Hepatocyte (in vitro differentiated cells): ENCODE measurements around the gene CACNA2D1. TPM values are rescaled to one million over a fixed set of nuclear protein-coding genes. Genes with fewer than 3 reads are reported as not detected.

Source experiments
- DNase-seq: peaks from one replicate; pipeline ENCODE4 v3.0.0-alpha.2; 2016; ENCODE audit warnings: low spot score
- H2AFZ ChIP-seq: fragments of 200-600 bp; sonication (generic); 2 replicates; pipeline ENCODE4 v1.6.0; 2016; ENCODE audit warnings: antibody characterized with exemption, mild to moderate bottlenecking
- H3K27ac ChIP-seq: fragments of 200-600 bp; sonication (generic); 2 replicates; pipeline ENCODE4 v1.5.1; 2016; ENCODE audit warnings: mild to moderate bottlenecking
- H3K27me3 ChIP-seq: fragments of 200-600 bp; sonication (generic); 2 replicates; pipeline ENCODE4 v1.6.1; 2016
- H3K36me3 ChIP-seq: fragments of 200-600 bp; sonication (generic); replicated peaks from 2 replicates; pipeline ENCODE4 v1.5.1; 2016; ENCODE audit warnings: low read depth; ENCODE audit not compliant: insufficient read depth
- H3K4me1 ChIP-seq: fragments of 200-600 bp; sonication (generic); 2 replicates; pipeline ENCODE4 v1.5.1; 2016; ENCODE audit warnings: mild to moderate bottlenecking, moderate library complexity; ENCODE audit not compliant: insufficient read depth
- H3K4me2 ChIP-seq: fragments of 200-600 bp; sonication (generic); 2 replicates; pipeline ENCODE4 v1.6.0; 2016
- H3K4me3 ChIP-seq: fragments of 200-600 bp; sonication (generic); 2 replicates; pipeline ENCODE4 v1.5.1; 2016; ENCODE audit warnings: mild to moderate bottlenecking
- H3K79me2 ChIP-seq: fragments of 200-600 bp; sonication (generic); 2 replicates; pipeline ENCODE4 v1.6.0; 2017; ENCODE audit warnings: mild to moderate bottlenecking
- H3K9me2 ChIP-seq: fragments of 200-600 bp; sonication (generic); replicated peaks from 2 replicates; pipeline ENCODE4 v1.6.0; 2017; ENCODE audit warnings: mild to moderate bottlenecking; ENCODE audit not compliant: insufficient read depth
- H3K9me3 ChIP-seq: fragments of 200-600 bp; sonication (generic); 2 replicates; pipeline ENCODE4 v1.5.1; 2016; ENCODE audit warnings: low read depth, mild to moderate bottlenecking
- H4K20me1 ChIP-seq: fragments of 200-600 bp; sonication (generic); 2 replicates; pipeline ENCODE4 v1.6.0; 2016; ENCODE audit warnings: mild to moderate bottlenecking; ENCODE audit not compliant: insufficient read depth, poor library complexity, severe bottlenecking
- CTCF ChIP-seq: fragments of 200-600 bp; sonication (generic); IDR thresholded peaks from 2 replicates; pipeline ENCODE4 v1.5.1; 2016; ENCODE audit warnings: antibody characterized with exemption, mild to moderate bottlenecking; ENCODE audit not compliant: poor library complexity
- EZH2 ChIP-seq: fragments of 200-600 bp; sonication (generic); IDR thresholded peaks from 2 replicates; pipeline ENCODE4 v1.6.1; 2016; ENCODE audit warnings: antibody characterized with exemption, mild to moderate bottlenecking, borderline replicate concordance
- EZH2phosphoT487 ChIP-seq: fragments of 200-600 bp; sonication (generic); IDR thresholded peaks from one replicate; pipeline ENCODE4 v1.6.1; 2018; ENCODE audit warnings: antibody characterized with exemption, mild to moderate bottlenecking, low read depth, moderate library complexity; ENCODE audit not compliant: unreplicated experiment, severe bottlenecking
- WGBS: methylation state at CpG from one replicate; pipeline ENCODE4 v1.1.6; 2016; ENCODE audit warnings: low lambda C conversion rate; ENCODE audit errors: missing lambda C conversion rate; 5-methylcytosine and 5-hydroxymethylcytosine counted together
- polyA plus RNA-seq: library from polyadenylated mRNA; unstranded; fragments of >200 nt; fragmentation: Nextera tagmentation; extraction: Ambion mirVana; gene quantifications from 2 replicates; pipeline ENCODE4 v1.2.1, GENCODE V29; 2016
- total RNA-seq: library from RNA; depleted of rRNA; stranded (reverse); fragments of >200 nt; gene quantifications from 2 replicates; pipeline ENCODE4 v1.2.3, GENCODE V29; 2014

Gene CACNA2D1
- total and polyA plus RNA-seq, 2 experiments from 2014 or later, result 3.1 to 18.9 TPM

GRCh38 chr7:82039621-82040020 lies 404.0 kb downstream of the CACNA2D1 start:
- no peaks in the 10 kb centered on the region for H3K4me1 ChIP-seq
- no peak overlapping the region for H2AFZ ChIP-seq
- no peaks in the 10 kb centered on the region for H3K27me3 ChIP-seq
- no peaks in the 10 kb centered on the region for H3K79me2 ChIP-seq
- no peaks in the 10 kb centered on the region for H3K36me3 ChIP-seq
- no peak overlapping the region for H3K27ac ChIP-seq
- no peak for DNase-seq
- H4K20me1 ChIP-seq, result no peaks in the 10 kb centered on the region
- no peaks in the 10 kb centered on the region for H3K9me3 ChIP-seq
- WGBS, result 78% methylated on average over 1 of the region's 1 CpG
- no peaks in the 10 kb centered on the region for H3K9me2 ChIP-seq
- no peak overlapping the region for H3K4me3 ChIP-seq
- TF ChIP-seq EZH2phosphoT487 (no peak), CTCF (no peak), EZH2 (no peak)
- H3K4me2 ChIP-seq, result no peak overlapping the region

- Histone ChIP-seq H3K79me2 (no peaks in the 10 kb centered on the region), H3K9me3 (no peaks in the 10 kb centered on the region), H3K4me1 (no peaks in the 10 kb centered on the region), H3K36me3 (no peaks in the 10 kb centered on the region), H4K20me1 (no peaks in the 10 kb centered on the region), H2AFZ (no peak overlapping the region), H3K4me3 (no peak overlapping the region), H3K27ac (no peak overlapping the region), H3K27me3 (no peaks in the 10 kb centered on the region), H3K4me2 (no peak overlapping the region), H3K9me2 (no peaks in the 10 kb centered on the region)
- TF ChIP-seq EZH2 (no peak), EZH2phosphoT487 (no peak), CTCF (no peak)
- DNase-seq, result no peak
- 89% methylated on average over 3 of the region's 3 CpGs for WGBS
Measured at GRCh38 chr7:82036146-82036886, 407.3 kb downstream of the CACNA2D1 start.

GRCh38 chr7:82035456-82035855 lies 408.1 kb downstream of the CACNA2D1 start:
- H3K36me3 ChIP-seq, result no peaks in the 10 kb centered on the region
- no peaks in the 10 kb centered on the region for H3K27me3 ChIP-seq
- no peaks in the 10 kb centered on the region for H3K4me1 ChIP-seq
- no peak overlapping the region for H3K27ac ChIP-seq
- H3K4me2 ChIP-seq, result no peak overlapping the region
- no peaks in the 10 kb centered on the region for H3K9me2 ChIP-seq
- no peak overlapping the region for H3K4me3 ChIP-seq
- H2AFZ ChIP-seq, result no peak overlapping the region
- H3K9me3 ChIP-seq, result no peaks in the 10 kb centered on the region
- no peaks in the 10 kb centered on the region for H4K20me1 ChIP-seq
- H3K79me2 ChIP-seq, result no peaks in the 10 kb centered on the region
- 94% methylated on average over 1 of the region's 1 CpG for WGBS
- TF ChIP-seq CTCF, result no peak
- no peak for TF ChIP-seq EZH2phosphoT487
- TF ChIP-seq EZH2, result no peak
- no peak for DNase-seq
